Psoas muscle (tissue), 8 donors: ENCODE results near the gene IQGAP2. TPM values are rescaled to one million over a fixed set of nuclear protein-coding genes. Genes with fewer than 3 reads are reported as not detected.

ENCODE experiments used
- ATAC-seq, 4 donors: fragments of 200-7000 bp; cut with Tn5 transposase; one replicate each; pipeline ENCODE4 v1.9.1; 2020; ENCODE audit warnings: moderate library complexity in 3 of 4, mild to moderate bottlenecking in 2 of 4
- DNase-seq, 2 donors: peaks; one replicate each; pipeline ENCODE4 v3.0.0-alpha.2; 2020
- H3K27ac ChIP-seq: fragments of 200-600 bp; one replicate; pipeline ENCODE4 v1.8.0; 2022
- H3K27me3 ChIP-seq, 3 donors: fragments of 200-600 bp in 1 of 3; one replicate each; pipeline versions ENCODE4 v1.6.1 to v1.8.0; 2013 to 2022; ENCODE audit warnings: low read length in 2 of 3, mild to moderate bottlenecking in 2 of 3, moderate library complexity in 1 of 3; ENCODE audit not compliant: insufficient read depth in 3 of 3
- H3K36me3 ChIP-seq, 2 donors: fragments of 200-600 bp in 1 of 2; one replicate each; pipeline versions ENCODE4 v1.6.1 to v1.8.0; 2013 to 2022; ENCODE audit warnings: low read depth in 1 of 2, mild to moderate bottlenecking in 1 of 2, moderate library complexity in 1 of 2; ENCODE audit not compliant: insufficient read depth in 1 of 2
- H3K4me1 ChIP-seq: fragments of 200-600 bp; one replicate; pipeline ENCODE4 v1.8.0; 2022
- H3K4me3 ChIP-seq: fragments of 200-600 bp; one replicate; pipeline ENCODE4 v1.8.0; 2022; ENCODE audit warnings: mild to moderate bottlenecking
- H3K9me3 ChIP-seq: fragments of 200-600 bp; one replicate; pipeline ENCODE4 v1.8.0; 2022
- CTCF ChIP-seq: fragments of 200-600 bp; IDR thresholded peaks from one replicate; pipeline ENCODE4 v1.8.0; 2022; ENCODE audit warnings: antibody characterized with exemption
- WGBS, 3 donors: extraction: QIAGEN DNeasy Blood & Tissue Kit; methylation state at CpG; one replicate each; pipeline versions ENCODE4 v1.1.6 to v1.1.7; 2013; 5-methylcytosine and 5-hydroxymethylcytosine counted together
- intact Hi-C, 2 donors: fragments of 100-400 bp; cut with DNase I; formaldehyde crosslinking; loops; one replicate each; pipeline versions ENCODE4 v1.11.0 to v1.14.2; 2022
- polyA plus RNA-seq, 3 donors: library from polyadenylated mRNA; stranded (reverse); fragments of 200-250 nt; gene quantifications; one replicate each; pipeline ENCODE4 v1.2.3, GENCODE V29; 2013
- total RNA-seq, 4 donors: library from RNA; stranded (reverse); fragmentation: NEBNext Ultra II Directional in 2 of 4; extraction: Animal tissue kit (Norgen Biotek cat#: 25700) in 2 of 4; gene quantifications; one replicate each; pipeline versions ENCODE4 v1.2.1 to v1.2.4, GENCODE V29; 2021 to 2023
- donor health status: healthy with polysubstance abuse.
- donor health status: DM: no; HTN: no; CAD: no; lungs with moderate emphysema.
- donor health status: Bipolar disorder and iron deficiency.
- donor health status: healthy.
- donor health status: DM: yes; HTN: yes; CAD: no.
- donor health status: DM: no; HTN: no; CAD: no.
- donor health status: DM: no; HTN: no; CAD: no.
- donor health status: DM: yes; HTN: yes; CAD: no.

IQGAP2 gene
- total and polyA plus RNA-seq, 7 donors: 0.52 to 4.3 (median 1.4) TPM

- Histone ChIP-seq H3K4me3 (no peak overlapping the region), H3K27ac (no peak overlapping the region), H3K4me1 (no peaks in the 10 kb centered on the region), H3K36me3 (no peaks in the 10 kb centered on the region), H3K27me3 (no peaks in the 10 kb centered on the region), H3K9me3 (no peaks in the 10 kb centered on the region)
- ATAC-seq: no peak
- 85 to 90% (median 87%) methylated on average over 2 of the region's 2 CpGs for WGBS, 3 donors
- intact Hi-C loops: no loop called here
- no peak for TF ChIP-seq CTCF
- DNase-seq: no peak
Measured at GRCh38 chr5:76415855-76416254, 12.8 kb downstream of the IQGAP2 start.

GRCh38 chr5:76419597-76420298 lies 16.7 kb downstream of the IQGAP2 start:
- no peak for TF ChIP-seq CTCF
- Histone ChIP-seq H3K4me1 (no peaks in the 10 kb centered on the region), H3K4me3 (no peak overlapping the region), H3K27me3 (no peaks in the 10 kb centered on the region), H3K36me3 (no peaks in the 10 kb centered on the region), H3K9me3 (no peaks in the 10 kb centered on the region), H3K27ac (no peak overlapping the region)
- intact Hi-C loops: no loop called here
- no peak for DNase-seq
- WGBS, 3 donors: 92 to 100% (median 92%) methylated on average over 1 of the region's 1 CpG
- ATAC-seq: no peak

- 52 to 63% (median 53%) methylated on average over 4 of the region's 4 CpGs for WGBS, 3 donors
- Histone ChIP-seq H3K4me3 (no peak overlapping the region), H3K4me1 (no peaks in the 10 kb centered on the region), H3K36me3 (no peaks in the 10 kb centered on the region), H3K27me3 (no peaks in the 10 kb centered on the region), H3K9me3 (no peaks in the 10 kb centered on the region), H3K27ac (no peak overlapping the region)
- intact Hi-C loops: no loop called here
- no peak for TF ChIP-seq CTCF
- ATAC-seq (no peak), DNase-seq (no peak)
Measured at GRCh38 chr5:76422227-76422626, 19.1 kb downstream of the IQGAP2 start.

GRCh38 chr5:76422742-76423141 lies 19.7 kb downstream of the IQGAP2 start:
- H3K36me3 ChIP-seq: no peaks in the 10 kb centered on the region
- 84 to 91% (median 89%) methylated on average over 3 of the region's 3 CpGs for WGBS, 3 donors
- no peaks in the 10 kb centered on the region for H3K9me3 ChIP-seq
- no peaks in the 10 kb centered on the region for H3K4me1 ChIP-seq
- DNase-seq (no peak), ATAC-seq (no peak)
- no peak overlapping the region for H3K4me3 ChIP-seq
- H3K27me3 ChIP-seq: no peaks in the 10 kb centered on the region
- H3K27ac ChIP-seq: no peak overlapping the region
- no peak for TF ChIP-seq CTCF
- intact Hi-C loops: no loop called here

GRCh38 chr5:76425146-76425545 lies 22.1 kb downstream of the IQGAP2 start:
- Histone ChIP-seq H3K4me3 (no peak overlapping the region), H3K9me3 (no peaks in the 10 kb centered on the region), H3K4me1 (no peaks in the 10 kb centered on the region), H3K36me3 (no peaks in the 10 kb centered on the region), H3K27ac (no peak overlapping the region), H3K27me3 (no peaks in the 10 kb centered on the region)
- DNase-seq: no peak
- no peak for ATAC-seq
- intact Hi-C loops: no loop called here
- no peak for TF ChIP-seq CTCF
- WGBS, 3 donors: 55 to 61% (median 56%) methylated on average over 4 of the region's 4 CpGs
